NB4 (cell line): ENCODE results near the gene RDH13.
"Not testable (repeated sequence)": the region's sequence is repeated elsewhere in the genome, so short reads cannot be mapped to it uniquely, and the experiment has no call there.

ENCODE experiments used
- DNase-seq: peaks from one replicate; pipeline ENCODE4 v3.0.0; 2010; ENCODE audit warnings: low read depth
- H3K4me3 ChIP-seq: one replicate; pipeline ENCODE4 v1.5.1; 2011; ENCODE audit warnings: mild to moderate bottlenecking, low read depth, low read length, moderate library complexity
- CTCF ChIP-seq: IDR thresholded peaks from one replicate; pipeline ENCODE4 v1.5.1; 2012; ENCODE audit warnings: low read depth, low read length
- MAX ChIP-seq: IDR thresholded peaks from 2 replicates; pipeline ENCODE4 v1.6.1; 2011; ENCODE audit warnings: low read depth, low read length
- MYC ChIP-seq: IDR thresholded peaks from 2 replicates; pipeline ENCODE4 v1.6.1; 2011; ENCODE audit warnings: low read depth, low read length
- POLR2A ChIP-seq: IDR thresholded peaks from 2 replicates; pipeline ENCODE4 v1.6.1; 2011; ENCODE audit warnings: mild to moderate bottlenecking; ENCODE audit not compliant: insufficient read length; ENCODE audit errors: extremely low read depth

The RDH13 gene

GRCh38 chr19:55068950-55069864, 6.3 kb upstream of the RDH13 start:
- TF ChIP-seq POLR2A (no peak), MAX (no peak), MYC (no peak), CTCF (no peak)
- no peak overlapping the region for H3K4me3 ChIP-seq
- peak; percentile 17 for DNase-seq

- no peak overlapping the region for H3K4me3 ChIP-seq
- TF ChIP-seq CTCF = no peak
- TF ChIP-seq MYC = no peak
- TF ChIP-seq MAX = no peak
- no peak for TF ChIP-seq POLR2A
- no peak for DNase-seq
Observed at GRCh38 chr19:55067869-55068268, 4.9 kb upstream of the RDH13 start.

GRCh38 chr19:55066107-55066709, 3.3 kb upstream of the RDH13 start:
- no peak for TF ChIP-seq MYC
- TF ChIP-seq POLR2A = no peak
- no peak for TF ChIP-seq CTCF
- no peak for TF ChIP-seq MAX
- no peak overlapping the region for H3K4me3 ChIP-seq
- DNase-seq = no peak

- DNase-seq, H3K4me3 ChIP-seq: not testable (repeated sequence)
Observed at GRCh38 chr19:55065516-55065915, 2.6 kb upstream of the RDH13 start.

GRCh38 chr19:55063492-55063843, 520 bp upstream of the RDH13 start:
- H3K4me3 ChIP-seq = peak overlapping the region; percentile 40
- TF ChIP-seq POLR2A = no peak
- TF ChIP-seq CTCF = no peak
- no peak for TF ChIP-seq MAX
- TF ChIP-seq MYC = no peak
- no peak for DNase-seq

- not testable (repeated sequence) for DNase-seq
Observed at GRCh38 chr19:55060287-55060686, 2.7 kb downstream of the RDH13 start.

More at GRCh38 chr19:55060287-55060686, 2.7 kb downstream of the RDH13 start:
- H3K4me3 ChIP-seq = not testable (repeated sequence)
